GM12874 (cell line): ENCODE data around the gene CRYBG3.

Experiments
- TF ChIP-seq, protein P1 (sequence below): IDR thresholded peaks from 2 replicates; pipeline ENCODE4 v1.5.1; 2011; ENCODE audit warnings: low read depth, mild to moderate bottlenecking, control low read depth, low read length, moderate library complexity; ENCODE audit not compliant: insufficient read depth

Gene CRYBG3

GRCh38 chr3:97983933-97984491 lies 162.2 kb downstream of the CRYBG3 start:
- TF ChIP-seq, protein P1, sequence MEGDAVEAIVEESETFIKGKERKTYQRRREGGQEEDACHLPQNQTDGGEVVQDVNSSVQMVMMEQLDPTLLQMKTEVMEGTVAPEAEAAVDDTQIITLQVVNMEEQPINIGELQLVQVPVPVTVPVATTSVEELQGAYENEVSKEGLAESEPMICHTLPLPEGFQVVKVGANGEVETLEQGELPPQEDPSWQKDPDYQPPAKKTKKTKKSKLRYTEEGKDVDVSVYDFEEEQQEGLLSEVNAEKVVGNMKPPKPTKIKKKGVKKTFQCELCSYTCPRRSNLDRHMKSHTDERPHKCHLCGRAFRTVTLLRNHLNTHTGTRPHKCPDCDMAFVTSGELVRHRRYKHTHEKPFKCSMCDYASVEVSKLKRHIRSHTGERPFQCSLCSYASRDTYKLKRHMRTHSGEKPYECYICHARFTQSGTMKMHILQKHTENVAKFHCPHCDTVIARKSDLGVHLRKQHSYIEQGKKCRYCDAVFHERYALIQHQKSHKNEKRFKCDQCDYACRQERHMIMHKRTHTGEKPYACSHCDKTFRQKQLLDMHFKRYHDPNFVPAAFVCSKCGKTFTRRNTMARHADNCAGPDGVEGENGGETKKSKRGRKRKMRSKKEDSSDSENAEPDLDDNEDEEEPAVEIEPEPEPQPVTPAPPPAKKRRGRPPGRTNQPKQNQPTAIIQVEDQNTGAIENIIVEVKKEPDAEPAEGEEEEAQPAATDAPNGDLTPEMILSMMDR, result no peak

- TF ChIP-seq, protein P1, result no peak
Observed at GRCh38 chr3:97987306-97987705, 165.5 kb downstream of the CRYBG3 start.

- TF ChIP-seq, protein P1, result no peak
Observed at GRCh38 chr3:97988784-97989568, 167.2 kb downstream of the CRYBG3 start.

GRCh38 chr3:97990624-97991292 lies 168.9 kb downstream of the CRYBG3 start:
- TF ChIP-seq, protein P1, result no peak

DNA sequence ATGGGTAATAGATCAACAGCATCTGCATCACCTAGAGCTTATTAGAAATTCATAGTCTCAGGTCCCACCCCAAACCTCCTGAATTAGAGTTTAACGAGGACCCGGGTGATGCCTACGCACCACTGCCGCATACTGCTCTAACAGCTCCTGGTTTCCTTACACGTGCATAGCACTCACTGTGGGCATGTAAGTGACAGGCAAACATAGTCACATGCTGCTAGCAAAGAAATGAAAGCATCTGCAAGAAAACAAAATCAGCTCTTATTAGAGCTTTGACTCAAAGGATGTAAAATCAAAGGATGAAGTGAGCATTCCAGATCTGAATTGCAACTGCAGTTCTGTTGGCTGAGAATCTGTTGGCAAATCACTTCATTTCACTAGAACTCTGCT lies 169.5 kb downstream of the CRYBG3 start:
- TF ChIP-seq, protein P1, result no peak

DNA sequence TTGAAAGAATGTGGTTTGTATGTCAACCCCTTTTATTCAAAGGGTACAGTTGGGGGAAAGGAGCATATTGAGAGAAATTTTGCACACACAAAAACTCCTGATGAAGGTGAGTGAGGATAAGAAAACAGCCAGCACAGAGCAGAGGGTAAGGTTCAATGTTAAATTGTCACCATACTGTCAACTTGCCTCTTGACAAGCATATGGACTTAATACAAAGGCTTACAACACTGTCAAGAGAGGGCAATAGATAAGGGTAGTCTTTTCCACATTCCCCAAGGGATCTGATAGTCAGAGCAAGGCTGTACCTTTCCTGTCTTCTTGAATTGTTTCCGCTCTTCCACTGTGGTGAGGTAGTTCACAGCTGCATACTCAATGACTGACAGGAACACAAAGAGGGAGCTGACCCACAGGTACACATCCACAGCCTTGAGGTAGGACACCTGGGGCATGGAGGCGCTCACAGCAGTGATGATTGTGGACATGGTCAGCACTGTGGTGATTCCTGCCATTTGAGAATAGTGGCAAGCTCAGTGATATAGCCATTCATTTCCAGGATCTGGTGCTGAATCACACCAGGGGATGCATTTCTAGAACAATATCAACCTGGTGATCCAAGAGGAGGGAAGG lies 170.8 kb downstream of the CRYBG3 start:
- TF ChIP-seq, protein P1, result no peak

DNA sequence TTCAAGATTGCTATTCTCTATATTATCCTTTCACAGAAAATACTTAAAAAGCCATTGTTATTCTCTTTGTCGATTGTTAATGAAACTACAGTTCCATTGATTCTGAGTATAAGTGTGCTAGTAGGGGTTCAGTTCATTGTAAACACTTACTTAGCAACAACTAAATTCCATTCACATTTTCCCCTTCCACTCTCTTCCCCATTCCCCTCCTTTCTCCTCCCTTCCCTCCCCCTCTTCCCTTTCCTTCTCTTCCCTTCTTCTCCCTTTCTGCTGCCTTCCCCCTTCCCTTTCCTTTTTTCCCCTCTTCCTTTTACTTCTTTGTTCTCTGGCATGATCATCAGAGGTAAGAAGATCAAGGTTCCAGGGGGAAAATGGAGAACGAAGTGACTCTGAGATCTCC lies 171.7 kb downstream of the CRYBG3 start:
- TF ChIP-seq, protein P1, result no peak
